HG03521 (cell line): ENCODE results near the gene TNK2.

Experiments used
- ATAC-seq: cut with Tn5 transposase; IDR thresholded peaks from one replicate; pipeline ENCODE4 v1.9.1; 2021; ENCODE audit warnings: mild to moderate bottlenecking, moderate library complexity; ENCODE audit not compliant: unreplicated experiment

The TNK2 gene

DNA sequence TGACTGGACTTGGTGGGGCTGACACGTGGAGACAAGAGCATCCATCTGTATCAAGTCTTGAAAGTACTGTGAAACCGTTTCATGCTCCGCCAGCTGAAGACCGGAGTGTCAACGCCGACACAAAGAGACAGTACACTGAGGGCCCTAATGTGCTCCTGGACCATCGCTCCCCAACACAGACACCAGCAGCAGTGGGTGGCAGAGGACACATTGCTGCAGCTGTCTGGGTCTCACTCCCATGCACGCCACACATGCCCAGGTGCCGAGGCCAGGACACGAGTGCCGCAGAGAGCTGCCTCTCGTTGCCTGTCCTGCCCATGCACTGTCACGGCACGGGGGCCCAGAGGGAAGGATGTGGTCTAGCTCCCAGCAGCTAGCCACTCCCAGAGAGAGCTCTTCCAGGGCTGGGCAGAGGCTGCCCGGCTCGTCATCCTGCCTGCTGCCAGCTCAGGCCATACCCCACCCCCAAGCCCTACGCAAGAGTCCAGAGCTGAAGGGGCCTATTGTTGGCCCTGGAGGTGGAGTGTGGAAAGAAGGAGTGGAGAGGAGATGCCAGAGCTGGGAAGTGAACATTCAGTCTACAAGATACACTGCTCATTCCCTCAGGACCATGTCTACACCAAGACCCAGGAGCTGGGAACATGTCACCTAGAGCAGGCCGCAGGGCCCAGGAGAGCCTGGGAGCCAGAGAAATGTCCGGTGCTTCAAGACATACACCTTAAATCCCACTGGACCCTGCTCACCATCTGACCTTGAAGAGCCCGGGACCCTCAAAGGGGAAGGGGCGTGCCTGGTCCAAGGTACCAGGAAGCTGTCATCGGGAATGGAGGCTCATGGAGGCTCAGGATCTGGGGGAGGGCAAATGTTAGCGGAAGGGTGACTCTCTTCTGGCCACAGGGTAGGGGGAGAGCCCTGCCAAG is 7.7 kb downstream of the TNK2 start:
- ATAC-seq: no peak

DNA sequence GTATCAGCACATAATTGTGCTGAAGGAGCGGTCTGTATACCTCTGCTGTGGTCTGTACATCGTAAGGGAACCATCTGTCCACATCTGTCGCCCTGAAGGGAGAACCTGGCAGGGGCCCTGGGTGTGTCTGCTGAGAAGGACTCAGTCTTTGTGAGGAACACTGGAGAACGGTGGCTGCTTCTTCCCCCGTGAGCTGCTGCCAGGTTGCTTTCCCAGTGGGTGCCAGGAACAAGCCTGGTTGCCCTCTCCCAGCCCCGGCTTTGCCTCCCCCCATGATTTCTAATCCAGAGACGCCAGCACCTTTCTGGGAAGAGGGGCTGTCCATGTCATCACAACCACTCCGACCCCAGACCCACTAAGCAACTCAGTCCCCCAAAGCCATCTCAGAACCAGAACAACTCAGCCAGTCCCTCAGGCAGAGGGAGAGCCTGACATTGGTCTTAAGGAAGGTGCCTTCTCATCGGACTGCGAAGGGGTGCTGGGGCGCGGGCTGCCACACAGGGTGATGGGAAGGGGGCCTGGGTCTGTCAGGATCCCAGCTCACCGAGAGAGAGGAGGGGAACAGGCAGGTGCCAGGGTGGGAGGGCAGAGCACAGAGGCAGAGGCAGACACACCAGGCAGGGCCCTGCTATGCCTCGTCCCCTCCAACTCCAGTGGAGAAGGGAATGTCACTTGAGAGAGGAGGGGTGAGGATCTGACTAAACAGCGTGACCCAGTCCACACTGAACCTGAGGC is 8.5 kb downstream of the TNK2 start:
- no peak for ATAC-seq

GRCh38 chr3:195897853-195898415 is 10.4 kb downstream of the TNK2 start:
- no peak for ATAC-seq

DNA sequence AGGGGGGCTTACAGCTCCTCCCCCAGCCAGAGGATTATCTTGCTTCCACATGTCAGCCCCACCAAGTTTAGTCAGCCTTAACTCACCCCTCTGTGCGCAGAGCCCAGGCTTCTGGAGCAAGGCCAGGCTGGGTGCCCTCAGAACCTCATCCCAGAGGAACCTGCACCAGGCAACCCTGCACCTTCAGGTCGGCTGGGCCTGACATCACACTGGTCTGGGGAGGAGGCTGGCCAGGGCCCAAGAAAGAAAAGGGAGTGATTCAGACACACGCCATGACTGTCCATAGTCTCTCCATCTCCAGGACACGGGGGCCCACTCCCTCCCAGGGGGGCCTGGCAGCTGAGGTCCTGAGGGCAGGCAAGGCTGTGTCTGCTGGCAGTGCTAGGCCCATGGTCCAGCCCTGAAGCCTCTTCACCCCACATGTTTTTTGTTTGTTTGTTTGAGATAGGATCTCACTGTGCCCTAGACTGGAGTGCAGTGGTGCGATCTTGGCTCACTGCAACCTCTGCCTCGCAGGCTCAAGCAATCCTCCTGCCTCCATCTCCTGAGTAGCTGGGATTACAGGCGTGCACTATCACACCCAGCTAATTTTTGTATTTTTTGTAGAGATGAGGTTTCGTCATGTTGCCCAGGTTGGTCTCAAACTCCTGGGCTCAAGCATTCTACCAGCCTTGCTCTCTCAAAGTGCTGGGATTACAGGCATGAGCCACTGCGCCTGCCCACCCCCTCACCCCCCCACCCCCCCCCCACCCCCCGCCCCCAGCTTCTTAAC is 11.1 kb downstream of the TNK2 start:
- ATAC-seq: no peak

- ATAC-seq: peak; percentile 4
Observed at GRCh38 chr3:195896361-195897080, 11.8 kb downstream of the TNK2 start.

- ATAC-seq: peak; percentile 38
Observed at GRCh38 chr3:195895861-195896360, 12.4 kb downstream of the TNK2 start.

DNA sequence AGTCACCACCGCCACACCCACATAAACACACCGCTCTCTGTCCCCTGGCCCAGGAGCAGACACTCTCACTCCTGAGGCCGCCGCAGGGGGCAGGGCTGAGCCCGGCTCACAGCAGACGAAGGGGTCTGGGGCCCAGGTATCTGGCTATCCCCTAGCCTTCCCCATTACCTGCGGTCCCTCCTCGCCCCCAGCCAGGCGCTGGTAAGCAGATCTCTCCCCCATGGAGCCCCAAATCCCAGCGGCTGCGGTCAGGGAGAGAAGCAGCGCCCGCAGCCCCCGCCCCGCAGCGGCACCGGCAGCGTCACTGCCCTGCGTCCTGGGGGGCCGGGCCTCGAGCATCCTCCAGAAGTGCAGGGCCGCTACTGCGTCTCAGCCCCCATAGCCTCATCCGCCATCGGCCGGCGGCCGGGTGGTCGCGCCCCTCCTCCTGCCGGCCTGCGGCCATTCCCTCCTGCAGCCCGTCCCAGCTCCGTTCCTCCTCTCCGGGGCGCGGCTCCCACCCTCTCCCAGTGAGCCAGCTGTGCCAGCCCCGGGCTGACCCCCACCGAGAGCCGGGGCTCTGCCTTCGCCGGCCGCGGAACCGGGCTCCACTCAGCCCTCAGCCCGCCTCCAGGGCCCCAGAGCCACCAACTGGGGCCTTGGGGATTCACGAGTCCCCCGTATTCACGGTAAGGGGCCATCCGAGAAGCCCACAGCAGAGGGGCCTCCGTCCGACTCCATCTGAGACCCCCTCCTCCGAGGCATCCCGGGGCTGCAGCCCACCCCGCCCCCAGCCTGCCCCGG is 13.1 kb downstream of the TNK2 start:
- ATAC-seq: peak; percentile 59

DNA sequence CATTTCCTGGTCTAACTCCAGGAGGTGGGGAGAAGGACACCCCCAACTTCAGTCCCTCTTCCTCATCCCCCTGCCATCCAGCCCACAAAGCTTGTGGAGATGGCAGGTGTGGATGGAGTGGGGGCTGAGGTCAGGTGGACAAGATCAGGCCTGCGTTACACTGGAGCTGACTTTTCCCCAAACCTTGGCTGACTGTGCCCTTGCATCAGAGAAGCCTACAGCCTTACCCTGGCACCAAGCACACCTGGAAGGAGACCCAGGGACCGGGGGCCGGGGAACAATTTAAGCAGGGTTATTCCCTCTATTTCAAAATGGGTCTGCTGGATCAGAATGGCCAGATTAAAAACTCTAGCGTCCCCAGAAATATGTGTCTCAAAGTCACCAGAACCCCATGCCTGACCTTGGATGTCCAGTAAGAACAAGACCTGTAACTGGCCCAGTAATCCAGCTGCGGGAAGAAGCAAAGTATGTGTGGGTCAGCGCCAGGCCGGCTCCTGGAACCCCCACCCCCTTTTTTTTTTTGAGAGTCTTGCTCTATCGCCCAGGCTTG is 14.4 kb downstream of the TNK2 start:
- no peak for ATAC-seq

DNA sequence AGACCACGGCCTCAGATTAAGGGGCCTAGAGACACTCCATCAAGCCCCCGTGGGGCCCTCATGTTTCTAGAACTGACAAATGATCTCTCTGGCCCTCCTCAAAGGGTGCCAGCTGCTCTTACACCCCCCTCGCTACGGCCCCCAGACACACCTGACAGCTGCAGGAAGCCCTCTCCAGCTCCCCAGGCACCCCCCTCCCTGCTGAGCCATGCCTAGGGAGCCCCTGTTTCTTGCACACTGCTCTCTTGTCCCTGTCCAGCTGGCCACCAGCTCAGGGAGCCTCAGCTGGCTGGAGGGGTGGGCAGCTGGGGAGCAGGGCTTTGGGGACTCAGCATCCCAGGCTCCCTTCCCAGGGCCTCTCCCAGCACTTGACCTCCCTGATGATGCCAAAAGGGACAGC is 14.8 kb downstream of the TNK2 start:
- no peak for ATAC-seq

GRCh38 chr3:195893044-195893395 is 15.3 kb downstream of the TNK2 start:
- no peak for ATAC-seq

DNA sequence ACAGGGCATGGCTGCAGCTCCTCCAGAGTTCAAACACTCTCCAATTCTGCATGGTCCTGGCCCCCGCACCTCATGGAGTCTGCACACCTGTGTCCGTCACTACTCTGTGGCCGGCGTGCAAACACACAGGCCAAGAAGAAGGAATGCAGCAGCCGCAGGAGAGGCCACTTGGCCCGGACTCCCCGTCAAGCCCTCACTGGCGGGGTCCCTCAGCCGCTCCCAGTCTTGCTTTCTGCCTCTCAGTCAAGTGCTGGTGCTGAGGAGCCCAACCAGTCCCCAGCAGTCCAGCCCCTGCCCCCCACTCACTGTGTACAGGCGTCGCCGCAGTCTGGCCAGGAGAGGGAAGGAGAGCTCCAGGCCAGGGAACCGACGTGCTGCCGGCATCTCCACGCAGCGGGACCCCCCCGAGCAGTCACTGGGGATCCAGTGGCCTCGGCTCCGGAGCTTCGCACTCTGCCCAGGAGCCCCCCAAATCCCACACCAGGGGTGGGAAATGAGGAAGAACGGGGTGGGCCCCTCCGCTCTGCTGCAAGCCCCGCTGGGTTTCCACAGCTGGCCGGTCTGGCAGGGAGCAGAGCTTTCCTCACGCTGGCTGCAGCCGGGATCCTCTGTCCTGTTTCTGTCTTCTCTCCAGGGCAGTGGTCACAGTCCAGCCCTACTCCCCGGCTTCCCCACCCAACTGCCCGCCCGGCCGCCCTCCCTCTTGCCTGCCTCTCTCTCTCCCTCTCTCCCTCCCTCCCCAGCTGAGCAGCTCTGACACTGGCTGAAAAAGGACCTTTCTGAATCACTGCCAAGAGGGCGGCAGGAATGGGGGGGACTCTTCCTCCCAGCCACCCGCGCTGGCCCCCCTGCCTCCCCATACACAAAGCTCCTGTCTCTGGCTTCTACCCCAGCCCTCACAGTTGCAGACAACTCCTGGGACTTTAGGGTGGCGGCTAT is 16.0 kb downstream of the TNK2 start:
- ATAC-seq: no peak

- no peak for ATAC-seq
Observed at GRCh38 chr3:195891431-195892104, 16.8 kb downstream of the TNK2 start.

GRCh38 chr3:195889870-195890295 is 18.5 kb downstream of the TNK2 start:
- ATAC-seq: no peak

GRCh38 chr3:195888981-195889869 is 19.1 kb downstream of the TNK2 start:
- ATAC-seq: no peak

- ATAC-seq: no peak
Observed at GRCh38 chr3:195888311-195888761, 20.0 kb downstream of the TNK2 start.

DNA sequence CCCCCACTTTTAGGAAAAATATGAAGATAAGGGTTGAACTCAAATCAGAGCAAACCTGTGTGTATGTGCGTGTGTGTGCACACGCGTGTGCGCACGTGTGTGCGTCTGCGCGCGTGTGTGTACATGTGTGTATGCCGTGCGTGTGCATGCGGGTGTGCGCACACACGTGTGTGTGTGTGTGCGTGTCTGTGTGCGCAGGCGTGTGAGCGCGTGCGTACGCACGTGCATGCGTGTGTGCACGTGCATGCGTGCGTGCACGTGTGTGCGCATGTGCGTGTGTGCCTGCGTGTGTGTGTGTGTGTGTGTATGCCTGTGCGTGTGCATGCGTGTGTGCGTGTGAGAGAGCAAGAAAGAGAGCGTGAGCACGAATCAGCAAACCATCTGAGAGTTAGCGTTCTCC is 20.7 kb downstream of the TNK2 start:
- ATAC-seq: no peak
